H1 (cell line): Measurements from ENCODE around the gene ABHD12. TPM values are rescaled to one million over a fixed set of nuclear protein-coding genes. Genes with fewer than 3 reads are reported as not detected.

ENCODE experiments used
- CTCF ChIA-PET: fragments of 300-600 bp; sonication (Branson Sonifier 250); formaldehyde crosslinking; loops from one replicate; lab custom pipeline; 2021; ENCODE audit not compliant: partially characterized antibody; lab: Charles Lee
- POLR2A ChIA-PET: fragments of 300-600 bp; sonication (Branson Sonifier 250); formaldehyde crosslinking; loops from one replicate; lab custom pipeline; 2021; ENCODE audit warnings: inconsistent platforms; ENCODE audit not compliant: partially characterized antibody; lab: Charles Lee
- DNase-seq, 2 experiments: peaks; one replicate each; pipeline versions ENCODE4 v3.0.0 to v3.0.0-alpha.2; 2010 to 2022; ENCODE audit warnings: low spot score in 2 of 2, low read depth in 1 of 2, mixed read lengths in 1 of 2
- FAIRE-seq: peaks from 2 replicates; lab custom pipeline; 2011; peaks lifted over from hg19 to GRCh38; lab: Jason Lieb, UNC
- H2AFZ ChIP-seq: 2 replicates; pipeline ENCODE4 v1.8.1; 2012; ENCODE audit warnings: low read length, inconsistent platforms
- H2AK5ac ChIP-seq: 2 replicates; pipeline ENCODE4 v1.6.1; 2013; ENCODE audit warnings: low read depth, low read length
- H2BK120ac ChIP-seq: replicated peaks from 2 replicates; pipeline ENCODE3; 2013; ENCODE audit warnings: low read depth, low read length, inconsistent platforms
- H2BK12ac ChIP-seq: 2 replicates; pipeline ENCODE4 v1.6.1; 2013; ENCODE audit warnings: low read depth, low read length
- H2BK15ac ChIP-seq: 2 replicates; pipeline ENCODE4 v1.6.1; 2013; ENCODE audit warnings: low read length
- H2BK20ac ChIP-seq: 2 replicates; pipeline ENCODE4 v1.6.1; 2013; ENCODE audit warnings: low read length
- H2BK5ac ChIP-seq: 2 replicates; pipeline ENCODE4 v1.6.1; 2013; ENCODE audit warnings: low read depth, low read length
- H3K14ac ChIP-seq: 2 replicates; pipeline ENCODE4 v1.6.1; 2013; ENCODE audit warnings: inconsistent platforms; ENCODE audit not compliant: insufficient read length
- H3K18ac ChIP-seq: 2 replicates; pipeline ENCODE4 v1.6.1; 2013; ENCODE audit warnings: low read length; ENCODE audit errors: extremely low read depth
- H3K23ac ChIP-seq: 2 replicates; pipeline ENCODE4 v1.6.1; 2013; ENCODE audit warnings: inconsistent platforms; ENCODE audit not compliant: insufficient read length
- H3K23me2 ChIP-seq: 2 replicates; pipeline ENCODE4 v1.6.1; 2013; ENCODE audit warnings: low read depth, low read length
- H3K27ac ChIP-seq: 2 replicates; pipeline ENCODE4 v1.6.1; 2011; ENCODE audit warnings: low read depth, low read length, inconsistent platforms
- H3K27me3 ChIP-seq, 4 experiments: replicated peaks in 1 of 4; 1 replicate in 1 of 4; 2 replicates in 3 of 4; pipeline versions ENCODE4 v1.6.1 to v1.8.1; 2011 to 2013; ENCODE audit warnings: low read length in 3 of 4, mild to moderate bottlenecking in 3 of 4, inconsistent platforms in 2 of 4, mixed read lengths in 2 of 4, moderate library complexity in 1 of 4; ENCODE audit not compliant: control insufficient read depth in 3 of 4, insufficient read depth in 3 of 4; ENCODE audit errors: extremely low read depth in 1 of 4
- H3K36me3 ChIP-seq, 4 experiments: 2 replicates each; pipeline versions ENCODE4 v1.6.1 to v1.8.1; 2011 to 2013; ENCODE audit warnings: mild to moderate bottlenecking in 4 of 4, low read length in 3 of 4, moderate library complexity in 2 of 4, control low read depth in 1 of 4, inconsistent platforms in 1 of 4; ENCODE audit not compliant: insufficient read depth in 4 of 4, control insufficient read depth in 2 of 4
- H3K4ac ChIP-seq: replicated peaks from 2 replicates; pipeline ENCODE3; 2013; ENCODE audit warnings: low read length, low read depth, mixed read lengths, inconsistent platforms; ENCODE audit not compliant: insufficient read length
- H3K4me1 ChIP-seq, 4 experiments: replicated peaks in 1 of 4; 1 replicate in 1 of 4; 2 replicates in 3 of 4; pipeline versions ENCODE4 v1.6.1 to v1.8.1; 2011 to 2013; ENCODE audit warnings: low read length in 3 of 4, inconsistent platforms in 2 of 4, mixed read lengths in 1 of 4; ENCODE audit not compliant: insufficient read depth in 4 of 4, control insufficient read depth in 3 of 4
- H3K4me2 ChIP-seq, 2 experiments: 2 replicates each; pipeline versions ENCODE4 v1.6.1 to v1.8.1; 2011 to 2013; ENCODE audit warnings: low read depth in 2 of 2, low read length in 2 of 2, control low read depth in 1 of 2, inconsistent platforms in 1 of 2, mild to moderate bottlenecking in 1 of 2; ENCODE audit not compliant: insufficient read depth in 1 of 2
- H3K4me3 ChIP-seq, 4 experiments: fragments of 200-600, 300-600 bp in 1 of 4; sonication (generic), shearing (Covaris generic), sonication (Bioruptor Twin) in 1 of 4; 2 replicates each; pipeline versions ENCODE4 v1.5.1 to v1.8.1; 2011 to 2016; ENCODE audit warnings: low read length in 4 of 4, low read depth in 3 of 4, control low read depth in 2 of 4, inconsistent platforms in 2 of 4, mild to moderate bottlenecking in 2 of 4, mixed read lengths in 1 of 4, moderate library complexity in 1 of 4; ENCODE audit not compliant: insufficient read depth in 2 of 4; ENCODE audit errors: extremely low read depth in 1 of 4
- H3K56ac ChIP-seq: replicated peaks from 2 replicates; pipeline ENCODE3; 2013; ENCODE audit warnings: low read depth, mild to moderate bottlenecking, mixed read lengths, low read length, inconsistent platforms; ENCODE audit not compliant: insufficient read length
- H3K79me1 ChIP-seq: 2 replicates; pipeline ENCODE4 v1.6.1; 2013; ENCODE audit warnings: low read depth, low read length, control low read depth
- H3K79me2 ChIP-seq, 2 experiments: 2 replicates each; pipeline versions ENCODE4 v1.6.1 to v1.8.1; 2012 to 2013; ENCODE audit warnings: low read length in 2 of 2, mild to moderate bottlenecking in 2 of 2, inconsistent platforms in 1 of 2; ENCODE audit not compliant: insufficient read depth in 2 of 2, control insufficient read depth in 1 of 2
- H3K9ac ChIP-seq, 4 experiments: replicated peaks in 1 of 4; 1 replicate in 1 of 4; 2 replicates in 3 of 4; pipeline versions ENCODE4 v1.6.1 to v1.8.1; 2011 to 2013; ENCODE audit warnings: low read depth in 3 of 4, low read length in 3 of 4, control low read depth in 2 of 4, mild to moderate bottlenecking in 2 of 4, moderate library complexity in 2 of 4, inconsistent platforms in 1 of 4; ENCODE audit errors: extremely low read depth in 1 of 4
- H3K9me3 ChIP-seq, 2 experiments: 2 replicates each; pipeline versions ENCODE4 v1.6.1 to v1.8.1; 2012 to 2013; ENCODE audit warnings: mild to moderate bottlenecking in 2 of 2, moderate library complexity in 2 of 2, control low read depth in 1 of 2, inconsistent platforms in 1 of 2, low read depth in 1 of 2, low read length in 1 of 2, mixed read lengths in 1 of 2; ENCODE audit not compliant: insufficient read depth in 2 of 2
- H4K20me1 ChIP-seq, 2 experiments: replicated peaks in 1 of 2; 2 replicates each; pipeline versions ENCODE3 to v1.8.1; 2011 to 2013; ENCODE audit warnings: inconsistent platforms in 2 of 2, low read length in 2 of 2, mild to moderate bottlenecking in 1 of 2; ENCODE audit not compliant: insufficient read depth in 2 of 2, control insufficient read depth in 1 of 2
- H4K5ac ChIP-seq: 2 replicates; pipeline ENCODE4 v1.6.1; 2013; ENCODE audit warnings: low read length, low read depth, mixed read lengths, inconsistent platforms; ENCODE audit not compliant: insufficient read length
- H4K8ac ChIP-seq: 2 replicates; pipeline ENCODE4 v1.8.0; 2013; ENCODE audit warnings: mild to moderate bottlenecking, moderate library complexity, low read length, inconsistent platforms; ENCODE audit not compliant: insufficient read depth; ENCODE audit errors: extremely low read depth
- H4K91ac ChIP-seq: replicated peaks from 2 replicates; pipeline ENCODE3; 2013; ENCODE audit warnings: low read length, mixed read lengths, inconsistent platforms; ENCODE audit not compliant: insufficient read length
- CHD1 ChIP-seq: IDR thresholded peaks from 2 replicates; pipeline ENCODE4 v1.6.1; 2012; ENCODE audit warnings: low read depth, low read length, improper control_type of control experiment
- GTF2F1 ChIP-seq: IDR thresholded peaks from 2 replicates; pipeline ENCODE4 v1.6.1; 2012; ENCODE audit warnings: low read depth, low read length, improper control_type of control experiment, borderline replicate concordance
- HDAC6 ChIP-seq: IDR thresholded peaks from one replicate; pipeline ENCODE4 v1.7.1; 2012; ENCODE audit warnings: low read depth, mild to moderate bottlenecking, inconsistent platforms, low read length, moderate library complexity
- KDM1A ChIP-seq: fragments of 200-600, 300-600 bp; sonication (generic); IDR thresholded peaks from 2 replicates; pipeline ENCODE4 v1.7.1; 2016; ENCODE audit warnings: mild to moderate bottlenecking, low read length, borderline replicate concordance
- MAFK ChIP-seq: IDR thresholded peaks from 2 replicates; pipeline ENCODE4 v1.6.1; 2012; ENCODE audit warnings: low read depth, mild to moderate bottlenecking, improper control_type of control experiment, low read length
- NANOG ChIP-seq: IDR thresholded peaks from 2 replicates; pipeline ENCODE4 v1.6.1; 2011; ENCODE audit warnings: low read length, low read depth, mild to moderate bottlenecking, inconsistent platforms; ENCODE audit not compliant: insufficient read depth, poor library complexity, severe bottlenecking
- POLR2A ChIP-seq, 2 experiments: IDR thresholded peaks; 1 replicate in 1 of 2; 2 replicates in 1 of 2; pipeline ENCODE4 v1.6.1; 2011; ENCODE audit warnings: low read depth in 2 of 2, low read length in 2 of 2, mild to moderate bottlenecking in 2 of 2; ENCODE audit errors: control extremely low read depth in 1 of 2
- SIN3A ChIP-seq, 2 experiments: IDR thresholded peaks in 1 of 2; conservative IDR thresholded peaks in 1 of 2; 2 replicates each; pipeline ENCODE4 v1.6.1; 2011 to 2012; ENCODE audit warnings: low read length in 2 of 2, improper control_type of control experiment in 1 of 2, low read depth in 1 of 2, mild to moderate bottlenecking in 1 of 2
- SIX5 ChIP-seq: IDR thresholded peaks from 2 replicates; pipeline ENCODE4 v1.6.1; 2011; ENCODE audit warnings: mild to moderate bottlenecking, low read depth, low read length
- SP1 ChIP-seq: IDR thresholded peaks from 2 replicates; pipeline ENCODE4 v1.6.1; 2011; ENCODE audit warnings: low read depth, low read length
- SP4 ChIP-seq: IDR thresholded peaks from 2 replicates; pipeline ENCODE4 v1.6.1; 2012; ENCODE audit warnings: low read length, inconsistent platforms
- TAF1 ChIP-seq: IDR thresholded peaks from 2 replicates; pipeline ENCODE4 v1.6.1; 2011; ENCODE audit warnings: mild to moderate bottlenecking, low read depth, low read length
- WGBS, 2 experiments: shearing (Covaris generic) in 1 of 2; methylation state at CpG; one replicate each; pipeline versions ENCODE4 v1.1.6 to v1.1.7; 2013 to 2015; ENCODE audit warnings: low lambda C conversion rate in 2 of 2, mixed read lengths in 2 of 2, inconsistent platforms in 1 of 2, low coverage in 1 of 2, missing lambda C conversion rate in 1 of 2; ENCODE audit not compliant: insufficient replicate concordance in 2 of 2, insufficient coverage in 1 of 2, insufficient read length in 1 of 2; ENCODE audit errors: extremely low coverage in 1 of 2, missing lambda C conversion rate in 1 of 2; 5-methylcytosine and 5-hydroxymethylcytosine counted together
- polyA plus RNA-seq, 7 experiments: library from polyadenylated mRNA; depleted of rRNA in 3 of 7; stranded (reverse) in 5 of 7; unstranded in 2 of 7; fragments of >200 nt in 5 of 7; fragments of 200-250 nt in 2 of 7; gene quantifications; 1 replicate in 5 of 7; 2 replicates in 1 of 7; 4 replicates in 1 of 7; pipeline versions ENCODE4 v1.2.1 to v1.2.3, GENCODE V29; 2011 to 2013; ENCODE audit warnings: missing spikeins in 2 of 7, mixed read lengths in 2 of 7
- total RNA-seq: library from RNA; stranded (reverse); fragmentation: NEBNext Ultra II Directional; extraction: Animal tissue kit (Norgen Biotek cat#: 25700); gene quantifications from 2 replicates; pipeline ENCODE4 v1.2.1, GENCODE V29; 2021
- TF ChIP-seq, protein P1 (sequence below): IDR thresholded peaks from 2 replicates; pipeline ENCODE4 v1.6.1; 2011; ENCODE audit warnings: low read length, improper control_type of control experiment
- TF ChIP-seq, protein P2 (sequence below): IDR thresholded peaks from 2 replicates; pipeline ENCODE4 v1.6.1; 2012; ENCODE audit warnings: inconsistent platforms

Gene ABHD12
- total and polyA plus RNA-seq, 2 of the 8 experiments (the other 6 are each of a cell fraction or from before 2014, with no cell fraction given) = 31.3 to 59.5 TPM

DNA sequence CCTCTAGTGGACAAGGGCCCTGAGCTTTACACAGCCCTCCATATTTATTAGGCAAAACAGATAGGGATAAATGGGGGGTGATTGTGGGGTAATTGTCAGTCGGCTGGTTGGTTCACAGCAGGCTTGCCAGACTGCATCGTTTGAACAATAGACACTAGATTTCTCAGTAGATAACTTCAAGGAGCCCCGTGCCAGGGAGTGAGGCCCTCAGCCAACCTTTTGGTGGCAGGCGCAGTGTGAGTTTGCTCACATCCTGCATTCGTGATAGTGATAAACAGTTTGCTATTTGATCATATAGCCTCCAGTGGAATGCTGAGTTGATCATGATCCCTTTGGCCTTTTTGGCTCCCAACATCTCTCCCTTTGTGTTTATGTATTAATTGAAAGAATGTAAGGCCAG, 3.6 kb upstream of the ABHD12 start:
- Histone ChIP-seq H3K27me3 (no peaks in the 10 kb centered on the region), H3K4me2 (no peak overlapping the region), H3K18ac (no peak overlapping the region), H3K9me3 (no peaks in the 10 kb centered on the region), H4K20me1 (peaks cover 3% of the 10 kb centered on the region in 2 experiments), H3K79me2 (peaks cover 0 to 9% of the 10 kb centered on the region in 2 experiments; a peak in 2 of 4 replicates), H2AFZ (no peak overlapping the region), H2BK120ac (no peak overlapping the region), H3K9ac (no peak overlapping the region), H2AK5ac (no peak overlapping the region), H3K23ac (no peak overlapping the region), H2BK15ac (no peak overlapping the region), H3K27ac (no peak overlapping the region), H2BK20ac (no peak overlapping the region), H4K91ac (no peak overlapping the region), H3K36me3 (no peaks in the 10 kb centered on the region), H4K5ac (no peak overlapping the region), H2BK5ac (no peak overlapping the region), H3K79me1 (peaks cover 3% of the 10 kb centered on the region; the same call in 1 of the 2 replicates), H3K4me3 (no peak overlapping the region), H3K56ac (no peak overlapping the region), H3K14ac (no peak overlapping the region), H3K4ac (no peak overlapping the region), H3K23me2 (peaks cover 6% of the 10 kb centered on the region), H3K4me1 (peaks cover 0 to 1% (median 0%) of the 10 kb centered on the region in 4 experiments; a peak in 3 of 7 replicates), H4K8ac (no peak overlapping the region), H2BK12ac (no peak overlapping the region)
- 89% methylated on average over 5 of the region's 5 CpGs; no CpG with 5 or more reads in 1 of the 2 experiments for WGBS, 2 experiments
- ChIA-PET CTCF (interaction anchor here (1.1 to 8.0 kb wide), 4 partner anchors 41 to 100 kb away, joined by 3 to 79 read pairs (median 6); no protein-coding TSS in a partner anchor), POLR2A (interaction anchor here (1.2 kb wide), 1 partner anchor 13 kb away, joined by 5 read pairs; the partner anchor contains the start of gene GINS1)
- FAIRE-seq (no peak), DNase-seq (no peak)
- TF ChIP-seq GTF2F1 (no peak), SIN3A (conservative IDR thresholded peaks at IDR 0.05 in 1 of 2, IDR thresholded peaks at IDR 0.05 in 1 of 2; ENCODE audit: low read depth in 1 of 2, low read length in 2 of 2) (no peak), SP4 (no peak), SP1 (no peak), CHD1 (no peak), HDAC6 (no peak), MAFK (no peak), KDM1A (no peak), TAF1 (no peak), POLR2A (IDR thresholded peaks at IDR 0.05; ENCODE audit: control extremely low read depth in 1 of 2, low read depth in 2 of 2, low read length in 2 of 2) (no peak), NANOG (no peak), SIX5 (no peak)
- TF ChIP-seq, protein P1, sequence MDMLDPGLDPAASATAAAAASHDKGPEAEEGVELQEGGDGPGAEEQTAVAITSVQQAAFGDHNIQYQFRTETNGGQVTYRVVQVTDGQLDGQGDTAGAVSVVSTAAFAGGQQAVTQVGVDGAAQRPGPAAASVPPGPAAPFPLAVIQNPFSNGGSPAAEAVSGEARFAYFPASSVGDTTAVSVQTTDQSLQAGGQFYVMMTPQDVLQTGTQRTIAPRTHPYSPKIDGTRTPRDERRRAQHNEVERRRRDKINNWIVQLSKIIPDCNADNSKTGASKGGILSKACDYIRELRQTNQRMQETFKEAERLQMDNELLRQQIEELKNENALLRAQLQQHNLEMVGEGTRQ = no peak
- TF ChIP-seq, protein P2, sequence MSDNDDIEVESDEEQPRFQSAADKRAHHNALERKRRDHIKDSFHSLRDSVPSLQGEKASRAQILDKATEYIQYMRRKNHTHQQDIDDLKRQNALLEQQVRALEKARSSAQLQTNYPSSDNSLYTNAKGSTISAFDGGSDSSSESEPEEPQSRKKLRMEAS = no peak
